Measurements from ENCODE around the gene PERCC1.

- no peak for TF ChIP-seq CTCF (conservative IDR thresholded peaks at IDR 0.05; ENCODE audit: low read length)
- no peak for TF ChIP-seq EZH2phosphoT487 (IDR thresholded peaks at IDR 0.05; ENCODE audit: borderline replicate concordance, low read depth, low read length)
These were observed 17.1 kb downstream of the PERCC1 start for GRCh38 chr16:1447965-1448364.

Data from OCI-LY7 (cell line).